ENCODE results near the gene ATAD3C.
"Not testable (repeated sequence)": the region's sequence is repeated elsewhere in the genome, so short reads cannot be mapped to it uniquely, and the experiment has no call there.

DNA sequence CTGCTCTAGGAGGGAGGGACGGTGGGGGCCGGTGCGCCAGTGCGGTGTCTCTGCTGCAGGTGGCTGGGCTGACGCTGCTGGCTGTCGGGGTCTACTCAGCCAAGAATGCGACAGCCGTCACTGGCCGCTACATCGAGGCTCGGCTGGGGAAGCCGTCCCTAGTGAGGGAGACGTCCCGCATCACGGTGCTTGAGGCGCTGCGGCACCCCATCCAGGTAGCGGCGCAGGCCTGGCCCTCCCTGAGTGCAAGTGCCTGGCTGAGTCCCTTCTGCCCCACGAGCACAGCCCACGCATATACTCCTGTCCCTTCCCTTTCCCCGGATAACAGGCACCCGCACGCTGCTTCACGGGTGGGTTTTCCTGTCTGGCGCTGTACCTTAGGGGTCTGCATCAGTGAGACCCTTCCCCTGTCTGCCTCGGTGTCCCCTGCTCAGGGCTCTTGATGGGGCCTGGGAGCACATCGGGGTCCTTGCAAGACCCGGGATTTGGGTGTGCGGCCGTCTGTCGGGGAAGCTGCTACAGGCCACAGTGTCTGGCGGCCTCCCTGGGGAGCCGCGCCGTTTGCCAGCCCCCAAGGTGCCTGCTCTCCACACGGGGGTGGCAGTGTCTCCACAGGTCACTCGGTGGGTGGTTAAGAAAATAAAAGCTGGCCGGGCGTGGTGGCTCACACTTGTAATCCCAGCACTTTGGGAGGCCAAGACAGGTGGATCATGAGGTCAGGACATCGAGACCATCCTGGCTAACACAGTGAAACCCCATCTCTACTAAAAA lies 5.0 kb downstream of the ATAD3C start:
- TF ChIP-seq, protein P1, sequence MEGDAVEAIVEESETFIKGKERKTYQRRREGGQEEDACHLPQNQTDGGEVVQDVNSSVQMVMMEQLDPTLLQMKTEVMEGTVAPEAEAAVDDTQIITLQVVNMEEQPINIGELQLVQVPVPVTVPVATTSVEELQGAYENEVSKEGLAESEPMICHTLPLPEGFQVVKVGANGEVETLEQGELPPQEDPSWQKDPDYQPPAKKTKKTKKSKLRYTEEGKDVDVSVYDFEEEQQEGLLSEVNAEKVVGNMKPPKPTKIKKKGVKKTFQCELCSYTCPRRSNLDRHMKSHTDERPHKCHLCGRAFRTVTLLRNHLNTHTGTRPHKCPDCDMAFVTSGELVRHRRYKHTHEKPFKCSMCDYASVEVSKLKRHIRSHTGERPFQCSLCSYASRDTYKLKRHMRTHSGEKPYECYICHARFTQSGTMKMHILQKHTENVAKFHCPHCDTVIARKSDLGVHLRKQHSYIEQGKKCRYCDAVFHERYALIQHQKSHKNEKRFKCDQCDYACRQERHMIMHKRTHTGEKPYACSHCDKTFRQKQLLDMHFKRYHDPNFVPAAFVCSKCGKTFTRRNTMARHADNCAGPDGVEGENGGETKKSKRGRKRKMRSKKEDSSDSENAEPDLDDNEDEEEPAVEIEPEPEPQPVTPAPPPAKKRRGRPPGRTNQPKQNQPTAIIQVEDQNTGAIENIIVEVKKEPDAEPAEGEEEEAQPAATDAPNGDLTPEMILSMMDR (IDR thresholded peaks at IDR 0.05; ENCODE audit: insufficient read depth, low read depth, low read length) = not testable (repeated sequence)
- TF ChIP-seq EZH2 (IDR thresholded peaks at IDR 0.05; ENCODE audit: insufficient read depth, low read length) = not testable (repeated sequence)
